Activated B cell treated with CpG ODN at 0.5 μM for 24 hours (primary cell): ENCODE measurements around the gene EIF3B. TPM values are rescaled to one million over a fixed set of nuclear protein-coding genes. Genes with fewer than 3 reads are reported as not detected.

Source experiments
- ATAC-seq: fragments of 200-7000 bp; cut with Tn5 transposase; one replicate; pipeline ENCODE4 v1.10.0; 2021; ENCODE audit warnings: low read depth, mild to moderate bottlenecking, moderate library complexity
- CTCF ChIA-PET: fragments of 350-600 bp; sonication (Branson Sonifier 250); formaldehyde crosslinking; loops from one replicate; lab custom pipeline; 2021; ENCODE audit warnings: antibody characterized with exemption; lab: Charles Lee
- POLR2A ChIA-PET: fragments of 350-600 bp; sonication (Branson Sonifier 250); formaldehyde crosslinking; loops from one replicate; lab custom pipeline; 2021; ENCODE audit warnings: antibody characterized with exemption; lab: Charles Lee
- DNase-seq: peaks from one replicate; pipeline ENCODE4 v3.0.0; 2022
- H3K27ac Mint-ChIP-seq: one replicate; pipeline ENCODE4 v1.8.0; 2020; ENCODE audit warnings: mixed read lengths
- H3K27me3 Mint-ChIP-seq: one replicate; pipeline ENCODE4 v1.8.0; 2021; ENCODE audit warnings: mixed read lengths
- H3K36me3 Mint-ChIP-seq: one replicate; pipeline ENCODE4 v1.8.0; 2021; ENCODE audit warnings: low read depth, mixed read lengths
- H3K4me1 Mint-ChIP-seq: one replicate; pipeline ENCODE4 v1.8.0; 2021; ENCODE audit warnings: mixed read lengths
- H3K4me3 Mint-ChIP-seq: one replicate; pipeline ENCODE4 v1.8.0; 2020; ENCODE audit warnings: mild to moderate bottlenecking, mixed read lengths
- H3K9me3 Mint-ChIP-seq: one replicate; pipeline ENCODE4 v1.8.0; 2020; ENCODE audit warnings: mixed read lengths
- intact Hi-C: fragments of 100-400 bp; cut with micrococcal nuclease; formaldehyde crosslinking; loops from one replicate; pipeline ENCODE4 v1.15.1; 2024
- total RNA-seq: library from RNA; stranded (reverse); gene quantifications from 2 replicates; pipeline ENCODE4 v1.2.3, GENCODE V29; 2022
- TF ChIP-seq, protein P1 (sequence below): fragments of 200-600 bp; IDR thresholded peaks from one replicate; pipeline ENCODE4 v1.8.0; 2022; ENCODE audit warnings: antibody characterized with exemption, mild to moderate bottlenecking

EIF3B gene
- total RNA-seq, 1 donor from 2014 or later: 198 TPM

DNA sequence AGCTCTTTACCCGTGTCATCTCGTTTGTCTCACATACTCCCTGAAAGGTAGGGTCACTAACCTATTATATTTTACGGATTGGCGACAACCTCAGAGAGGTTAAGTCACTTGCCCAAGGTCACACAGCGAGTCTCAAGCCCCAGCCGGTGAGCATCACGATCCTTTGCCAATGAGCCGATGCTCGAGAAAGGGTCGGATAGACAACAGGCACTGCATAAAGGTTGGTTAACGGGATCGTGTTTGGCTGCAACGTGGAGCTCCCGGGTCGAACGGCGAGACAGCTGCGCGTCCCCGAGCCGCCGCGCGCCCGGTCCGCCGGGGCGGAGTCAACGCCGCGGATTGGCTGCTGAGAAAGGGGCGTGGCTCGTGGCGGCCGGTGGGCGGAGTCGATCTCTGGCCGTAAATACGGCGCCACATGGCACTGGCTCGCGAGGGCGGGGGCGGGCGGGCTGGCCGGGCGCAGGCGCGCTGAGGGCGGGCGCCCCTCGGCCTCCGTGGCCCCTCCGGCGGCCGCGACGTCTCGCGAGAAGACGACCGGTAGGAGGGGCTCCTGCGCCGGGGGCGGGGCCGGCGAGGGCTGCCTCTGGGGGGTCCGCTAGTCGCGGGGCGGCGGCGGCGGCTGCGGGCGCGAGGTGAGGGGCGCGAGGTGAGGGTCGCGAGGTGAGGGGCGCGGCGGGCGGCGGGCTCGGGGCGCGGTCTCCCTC lies 48.5 kb downstream of the EIF3B start, which contains the start of gene CHST12:
CHST12 (plus strand) TSS at position 598 of the 704 bp plus-strand sequence. CDS start 29,029 bp downstream, outside the sequence.
- Mint-ChIP-seq H3K27ac (peak within 1 kb of the TSS; percentile 93), H3K27me3 (no peaks in the 10 kb centered on the region), H3K36me3 (no peaks in the 10 kb centered on the region), H3K4me1 (peaks cover 47% of the 10 kb centered on the region), H3K9me3 (no peaks in the 10 kb centered on the region), H3K4me3 (peak within 1 kb of the TSS; percentile 85)
- ChIA-PET POLR2A (interaction anchor here (0.6 to 1.6 kb wide), 5 partner anchors 18 to 166 kb away, joined by 3 to 7 read pairs (median 6); partner anchors contain the start of gene EIF3B), CTCF (interaction anchor here (0.7 kb wide), 1 partner anchor 141 kb away, joined by 4 read pairs; no protein-coding TSS in a partner anchor)
- intact Hi-C loops: loop anchor here (1.0 to 5.0 kb wide), 6 partner anchors 49 to 439 kb away; partner anchors contain the start of genes EIF3B, GNA12, SNX8 and TTYH3
- TF ChIP-seq, protein P1, sequence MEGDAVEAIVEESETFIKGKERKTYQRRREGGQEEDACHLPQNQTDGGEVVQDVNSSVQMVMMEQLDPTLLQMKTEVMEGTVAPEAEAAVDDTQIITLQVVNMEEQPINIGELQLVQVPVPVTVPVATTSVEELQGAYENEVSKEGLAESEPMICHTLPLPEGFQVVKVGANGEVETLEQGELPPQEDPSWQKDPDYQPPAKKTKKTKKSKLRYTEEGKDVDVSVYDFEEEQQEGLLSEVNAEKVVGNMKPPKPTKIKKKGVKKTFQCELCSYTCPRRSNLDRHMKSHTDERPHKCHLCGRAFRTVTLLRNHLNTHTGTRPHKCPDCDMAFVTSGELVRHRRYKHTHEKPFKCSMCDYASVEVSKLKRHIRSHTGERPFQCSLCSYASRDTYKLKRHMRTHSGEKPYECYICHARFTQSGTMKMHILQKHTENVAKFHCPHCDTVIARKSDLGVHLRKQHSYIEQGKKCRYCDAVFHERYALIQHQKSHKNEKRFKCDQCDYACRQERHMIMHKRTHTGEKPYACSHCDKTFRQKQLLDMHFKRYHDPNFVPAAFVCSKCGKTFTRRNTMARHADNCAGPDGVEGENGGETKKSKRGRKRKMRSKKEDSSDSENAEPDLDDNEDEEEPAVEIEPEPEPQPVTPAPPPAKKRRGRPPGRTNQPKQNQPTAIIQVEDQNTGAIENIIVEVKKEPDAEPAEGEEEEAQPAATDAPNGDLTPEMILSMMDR: no peak
- DNase-seq (peak; percentile 91), ATAC-seq (peak; percentile 77)

DNA sequence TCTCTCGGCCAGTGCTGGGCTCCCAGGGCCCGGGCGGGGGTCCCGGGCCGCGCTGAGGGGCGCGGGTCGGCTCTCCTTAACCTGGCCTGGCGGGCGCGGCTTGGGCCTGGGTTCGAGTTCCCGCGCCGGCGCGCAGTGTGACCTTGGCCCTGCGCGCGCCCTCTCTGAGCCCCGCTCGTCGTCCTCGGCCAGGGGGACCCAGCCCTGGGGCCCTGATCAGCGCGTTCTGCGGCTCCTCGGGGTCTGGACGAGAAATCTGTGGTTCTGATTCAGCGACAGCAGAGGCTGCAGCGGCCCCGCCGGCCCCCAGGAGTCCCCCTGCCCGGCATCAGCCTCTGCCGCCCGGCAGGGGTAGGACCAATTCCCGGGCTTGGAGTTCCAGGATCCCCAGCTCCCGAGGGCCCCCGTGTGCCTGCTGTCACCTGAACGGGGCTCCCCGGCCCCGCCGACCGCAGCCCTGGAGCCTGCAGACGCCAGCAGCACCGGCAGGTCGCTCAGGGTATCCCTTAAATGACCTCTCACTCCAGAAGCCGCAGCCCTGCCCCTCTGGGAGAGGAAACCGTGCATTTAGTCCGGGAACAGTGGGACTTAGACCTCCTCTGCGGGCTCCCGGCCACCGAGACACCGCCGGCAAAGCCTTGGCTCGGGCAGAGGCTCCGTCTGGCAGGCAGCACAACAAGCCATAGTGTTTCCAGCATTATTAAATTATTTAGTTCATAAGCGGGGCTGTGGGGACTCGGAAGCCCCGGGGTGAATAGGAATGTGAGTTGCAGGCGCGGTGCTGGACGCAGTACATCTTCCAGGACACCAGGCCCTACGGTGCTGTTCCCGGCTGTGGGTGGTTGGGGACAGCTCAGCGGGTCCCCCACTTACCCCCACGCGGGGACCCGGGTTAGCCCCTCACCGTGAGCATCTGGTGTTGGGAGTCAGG lies 49.4 kb downstream of the EIF3B start:
- TF ChIP-seq, protein P1: no peak
- intact Hi-C loops: loop anchor here (1.0 to 5.0 kb wide), 6 partner anchors 50 to 438 kb away; partner anchors contain the start of genes EIF3B, GNA12, SNX8 and TTYH3
- Mint-ChIP-seq H3K27ac (peak overlapping the region; percentile 93), H3K27me3 (no peaks in the 10 kb centered on the region), H3K36me3 (no peaks in the 10 kb centered on the region), H3K4me1 (peaks cover 55% of the 10 kb centered on the region), H3K9me3 (no peaks in the 10 kb centered on the region), H3K4me3 (peak overlapping the region; percentile 85)
- ATAC-seq (peak; percentile 23), DNase-seq (peak; percentile 46)
- ChIA-PET CTCF (no interaction called here), POLR2A (interaction anchor here (1.0 to 1.6 kb wide), 3 partner anchors 50 to 167 kb away, joined by 3 to 7 read pairs (median 6); partner anchors contain the start of gene EIF3B)

DNA sequence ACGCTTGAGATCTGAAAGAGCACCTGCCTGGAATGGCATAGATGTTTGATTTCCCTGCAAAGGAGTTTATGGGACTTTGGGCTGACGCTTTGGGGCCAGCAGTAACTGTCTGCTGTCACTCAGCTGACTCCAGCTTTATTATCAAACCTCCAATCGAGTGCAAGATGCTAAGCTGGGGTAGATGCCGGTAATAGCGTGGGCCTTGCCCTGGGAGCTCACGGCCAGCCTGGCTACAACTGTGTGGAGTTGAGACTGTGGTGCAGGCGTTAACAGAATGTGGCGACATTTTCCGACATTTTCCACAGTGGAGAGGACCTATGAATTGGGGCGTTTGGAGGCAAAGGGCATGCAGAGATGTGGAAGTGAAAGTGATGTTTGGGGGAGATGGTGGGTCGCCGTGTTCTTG lies 50.1 kb downstream of the EIF3B start:
- ChIA-PET CTCF (no interaction called here), POLR2A (interaction anchor here (0.5 to 1.1 kb wide), 2 partner anchors 117 to 683 kb away, joined by 7 read pairs; no protein-coding TSS in a partner anchor)
- peak overlapping the region; percentile 93 for H3K27ac Mint-ChIP-seq
- no peak for ATAC-seq
- intact Hi-C loops: loop anchor here (5.0 kb wide), 4 partner anchors 38 to 438 kb away; partner anchors contain the start of genes GNA12 and TTYH3
- peak overlapping the region; percentile 85 for H3K4me3 Mint-ChIP-seq
- no peak for DNase-seq
- H3K4me1 Mint-ChIP-seq: peaks cover 55% of the 10 kb centered on the region
- no peaks in the 10 kb centered on the region for H3K27me3 Mint-ChIP-seq
- H3K36me3 Mint-ChIP-seq: no peaks in the 10 kb centered on the region
- no peaks in the 10 kb centered on the region for H3K9me3 Mint-ChIP-seq
- TF ChIP-seq, protein P1: no peak

DNA sequence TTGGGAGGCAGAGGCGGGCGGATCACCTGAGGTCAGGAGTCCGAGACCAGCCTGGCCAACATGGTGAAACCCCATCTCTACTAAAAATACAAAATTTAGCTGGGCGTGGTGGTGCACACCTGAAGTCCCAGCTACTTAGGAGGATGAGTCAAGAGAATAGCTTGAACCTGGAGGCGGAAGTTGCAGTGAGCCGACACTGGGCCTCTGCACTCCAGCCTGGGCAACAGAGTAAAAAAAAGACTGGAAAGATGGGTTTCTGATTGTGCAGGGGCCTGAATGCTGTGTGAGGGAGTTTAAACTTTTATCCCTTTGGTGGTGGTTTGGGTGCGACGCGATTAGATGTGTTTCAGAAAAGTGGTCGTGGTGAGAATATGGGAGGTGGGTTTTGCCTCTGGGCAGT lies 50.6 kb downstream of the EIF3B start:
- H3K27ac Mint-ChIP-seq: peak overlapping the region; percentile 93
- peaks cover 55% of the 10 kb centered on the region for H3K4me1 Mint-ChIP-seq
- intact Hi-C loops: loop anchor here (5.0 kb wide), 1 partner anchor 37 kb away; no protein-coding TSS in a partner anchor
- TF ChIP-seq, protein P1: no peak
- H3K9me3 Mint-ChIP-seq: no peaks in the 10 kb centered on the region
- H3K36me3 Mint-ChIP-seq: no peaks in the 10 kb centered on the region
- POLR2A ChIA-PET: interaction anchor here (0.5 to 2.0 kb wide), 4 partner anchors 16 to 682 kb away, joined by 5 to 7 read pairs (median 7); no protein-coding TSS in a partner anchor
- H3K27me3 Mint-ChIP-seq: no peaks in the 10 kb centered on the region
- H3K4me3 Mint-ChIP-seq: peak overlapping the region; percentile 85
- ATAC-seq (no peak), DNase-seq (no peak)
- CTCF ChIA-PET: no interaction called here
